ENCODE results near the gene RNF182.
"Not testable (repeated sequence)": the region's sequence is repeated elsewhere in the genome, so short reads cannot be mapped to it uniquely, and the experiment has no call there.

The RNF182 gene

GRCh38 chr6:13916230-13916944 lies 8.4 kb upstream of the RNF182 start:
- no peak for DNase-seq (ENCODE audit: low read depth in 4 of 4, low spot score in 1 of 4)

GRCh38 chr6:13917141-13917540 lies 7.6 kb upstream of the RNF182 start:
- no peak for DNase-seq (ENCODE audit: low read depth in 4 of 4, low spot score in 1 of 4)

- DNase-seq (ENCODE audit: low read depth in 4 of 4, low spot score in 1 of 4) = no peak
These were observed 6.0 kb upstream of the RNF182 start for GRCh38 chr6:13918686-13919250.

DNA sequence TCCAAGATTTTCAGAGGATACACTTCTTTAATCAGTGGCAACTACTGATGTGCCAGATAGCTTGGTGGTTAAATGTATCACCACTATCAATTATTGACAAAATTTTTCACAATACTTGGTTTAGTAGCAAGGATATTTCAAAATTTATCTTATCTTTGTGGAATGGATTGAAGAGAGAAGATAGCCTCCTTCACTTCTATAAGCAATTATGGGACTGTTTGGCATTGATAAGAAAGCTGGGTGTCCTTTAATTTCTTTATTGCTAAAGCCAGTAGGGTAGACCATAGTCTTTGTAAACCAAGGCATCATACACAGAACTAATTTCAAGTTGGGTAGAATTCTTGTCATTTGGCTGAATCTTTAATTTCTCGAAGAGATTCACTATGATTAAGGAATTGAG lies 4.9 kb upstream of the RNF182 start:
- DNase-seq (ENCODE audit: low read depth in 4 of 4, low spot score in 1 of 4) = no peak

- DNase-seq (ENCODE audit: low read depth in 4 of 4, low spot score in 1 of 4) = no peak
These were observed 4.2 kb upstream of the RNF182 start for GRCh38 chr6:13920552-13920951.

DNA sequence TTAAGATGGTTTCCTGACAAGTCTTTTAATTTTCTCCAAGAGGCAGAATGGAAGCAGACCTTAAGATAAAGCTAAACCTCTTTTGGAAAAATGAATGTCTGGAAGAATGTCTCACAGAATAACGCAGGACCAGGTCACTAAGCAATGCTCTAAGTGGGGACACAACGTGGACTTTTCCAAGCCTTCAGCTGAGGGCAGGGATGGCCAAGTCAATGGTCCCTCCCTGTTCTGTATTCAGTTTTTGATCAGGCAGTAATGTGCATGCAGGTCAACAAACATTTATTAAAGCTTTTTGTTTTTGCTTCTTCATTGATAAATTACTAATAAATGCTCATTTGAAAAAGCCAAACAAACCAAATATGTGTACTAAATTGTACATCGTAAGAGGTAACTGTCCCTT lies 2.0 kb upstream of the RNF182 start:
- no peak for DNase-seq (ENCODE audit: low read depth in 4 of 4, low spot score in 1 of 4)

DNA sequence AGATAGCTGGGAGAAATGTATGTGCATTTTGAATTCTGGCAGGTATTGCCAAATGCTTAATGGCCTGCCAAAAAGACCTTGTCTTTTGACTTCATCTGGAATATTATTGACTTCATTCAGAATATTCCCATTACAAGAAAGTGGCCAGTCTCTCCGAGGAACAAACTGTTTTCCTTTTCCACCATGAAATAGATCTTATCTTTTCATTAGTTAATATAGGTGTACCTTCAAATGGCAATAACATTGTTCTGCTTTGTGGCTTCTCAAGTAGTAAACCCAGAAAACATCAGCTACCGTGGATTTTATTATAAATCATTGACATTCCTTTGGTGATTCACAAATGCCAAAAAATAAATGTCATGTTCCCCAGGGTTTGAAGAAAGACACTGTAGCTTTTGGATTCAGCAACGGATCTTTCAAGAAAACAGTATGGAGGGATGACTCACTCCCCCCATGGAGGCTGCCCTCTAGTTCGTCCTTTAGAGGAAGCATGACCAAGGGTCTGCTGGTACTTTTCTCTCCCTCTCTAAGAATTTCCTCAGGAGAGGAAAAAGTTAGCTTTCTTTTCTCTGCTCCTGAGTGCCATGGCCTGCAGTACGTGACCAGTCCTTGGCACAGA lies 1.1 kb upstream of the RNF182 start:
- no peak for DNase-seq (ENCODE audit: low read depth in 4 of 4, low spot score in 1 of 4)

DNA sequence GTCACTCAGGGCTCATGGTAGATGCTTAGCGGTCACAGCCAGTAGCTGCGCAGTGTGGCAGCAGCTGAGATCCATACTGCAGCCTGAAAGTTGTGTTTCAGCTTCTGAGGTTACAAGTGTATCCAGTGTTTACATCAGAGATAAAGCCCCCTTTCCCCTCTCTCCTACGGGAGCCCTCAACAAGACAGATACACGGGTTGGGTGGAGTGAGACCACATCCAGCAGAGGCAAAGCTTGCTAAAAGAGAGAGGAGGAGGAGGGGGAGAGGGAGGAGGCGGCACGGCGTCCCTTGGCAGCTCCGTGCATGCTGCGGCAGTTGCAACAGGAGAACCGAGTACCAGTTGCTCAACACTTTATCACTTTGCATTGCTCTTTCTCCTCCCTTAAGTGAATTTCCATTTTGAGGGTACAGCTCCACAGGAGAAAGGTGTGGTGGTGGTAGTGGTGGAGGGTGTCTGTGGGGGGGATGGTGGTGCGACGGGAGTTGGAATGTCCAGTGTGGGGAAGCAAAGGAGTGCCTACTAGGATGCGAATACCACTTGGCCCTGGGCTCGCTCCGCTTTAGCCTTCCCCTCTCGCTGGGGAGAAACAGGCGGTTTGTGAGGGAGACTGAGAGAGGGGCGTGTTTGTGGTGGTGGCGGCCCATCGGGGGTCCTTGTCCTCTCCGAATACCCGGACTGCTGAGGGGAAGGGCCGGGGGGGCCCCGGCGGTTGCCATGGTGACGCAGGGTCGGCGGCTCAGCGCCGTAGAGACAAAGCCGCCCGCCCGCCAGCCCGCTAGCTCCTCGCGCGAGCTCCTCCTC lies 405 bp upstream of the RNF182 start:
- DNase-seq (ENCODE audit: low read depth in 4 of 4, low spot score in 1 of 4) = peak in 2 of 4 experiments; percentile 9 to 30

DNA sequence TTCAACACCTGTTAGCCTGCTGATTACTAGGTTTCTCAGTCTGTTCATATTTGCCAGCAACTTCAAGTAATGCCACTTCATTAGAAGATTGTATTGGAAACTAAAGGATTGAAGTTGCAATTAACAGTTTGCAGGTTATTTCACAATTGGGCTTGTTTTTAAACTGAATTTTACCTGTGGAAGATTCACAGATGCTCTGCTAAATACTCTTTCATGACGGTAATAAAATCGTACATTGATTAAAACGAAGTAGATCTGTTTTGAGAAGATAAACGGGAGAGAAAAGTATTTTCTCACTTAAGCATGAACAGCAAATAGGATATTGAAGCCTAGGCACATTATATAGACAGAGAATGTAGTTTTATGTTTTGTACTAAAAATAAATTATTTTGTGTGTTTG lies 1.6 kb downstream of the RNF182 start:
- no peak for DNase-seq (ENCODE audit: low read depth in 4 of 4, low spot score in 1 of 4)

- no peak for DNase-seq (ENCODE audit: low read depth in 4 of 4, low spot score in 1 of 4)
These were observed 2.5 kb downstream of the RNF182 start for GRCh38 chr6:13927203-13927602.

DNA sequence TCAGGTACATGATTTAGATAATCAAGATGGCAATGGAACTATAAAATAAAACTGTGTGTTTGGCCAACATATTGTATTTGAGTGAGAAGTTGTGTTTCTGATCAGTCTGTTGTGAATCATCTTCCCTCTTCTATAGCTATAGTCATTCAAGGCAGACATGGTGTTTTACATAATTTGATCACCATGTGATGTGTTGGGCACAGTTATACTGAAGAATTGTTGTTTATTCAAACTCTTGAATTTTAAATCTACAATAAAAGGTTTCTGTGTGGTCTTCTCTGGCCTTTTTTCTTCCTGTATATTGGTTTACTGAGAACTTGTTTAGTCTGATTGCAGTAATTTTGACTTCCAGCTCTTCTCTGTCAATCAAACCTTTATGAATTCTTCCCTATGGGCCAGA lies 4.4 kb downstream of the RNF182 start:
- DNase-seq (ENCODE audit: low read depth in 4 of 4, low spot score in 1 of 4) = no peak

GRCh38 chr6:13931797-13932402 lies 7.1 kb downstream of the RNF182 start:
- DNase-seq (ENCODE audit: low read depth in 4 of 4, low spot score in 1 of 4) = no peak

GRCh38 chr6:13932785-13933184 lies 8.0 kb downstream of the RNF182 start:
- DNase-seq (ENCODE audit: low read depth in 4 of 4, low spot score in 1 of 4) = no peak

DNA sequence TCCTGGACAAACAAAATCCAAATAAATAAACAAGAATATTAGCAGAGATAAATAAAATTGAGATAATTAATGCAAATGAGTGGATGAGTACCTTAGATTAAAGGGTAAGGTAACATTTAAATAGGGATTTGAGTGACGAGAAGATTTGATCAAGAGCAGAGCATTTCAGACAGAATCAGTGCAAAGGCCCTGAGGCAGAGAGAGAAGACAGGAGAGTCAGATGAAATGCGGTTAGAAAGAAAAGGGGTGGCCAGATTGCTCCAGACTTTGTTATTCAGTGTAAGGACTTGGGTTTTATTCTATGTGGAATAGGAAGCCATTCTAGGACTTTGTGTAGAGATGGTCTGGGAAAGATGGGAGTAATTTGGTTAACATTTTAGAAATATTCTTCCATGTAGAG lies 10.0 kb downstream of the RNF182 start:
- no peak for DNase-seq (ENCODE audit: low read depth in 4 of 4, low spot score in 1 of 4)

GRCh38 chr6:13935190-13935880 lies 10.6 kb downstream of the RNF182 start:
- no peak for DNase-seq (ENCODE audit: low read depth in 4 of 4, low spot score in 1 of 4)

- not testable (repeated sequence) for DNase-seq (ENCODE audit: low read depth in 4 of 4, low spot score in 1 of 4)
These were observed 11.1 kb downstream of the RNF182 start for GRCh38 chr6:13935881-13936261.

DNA sequence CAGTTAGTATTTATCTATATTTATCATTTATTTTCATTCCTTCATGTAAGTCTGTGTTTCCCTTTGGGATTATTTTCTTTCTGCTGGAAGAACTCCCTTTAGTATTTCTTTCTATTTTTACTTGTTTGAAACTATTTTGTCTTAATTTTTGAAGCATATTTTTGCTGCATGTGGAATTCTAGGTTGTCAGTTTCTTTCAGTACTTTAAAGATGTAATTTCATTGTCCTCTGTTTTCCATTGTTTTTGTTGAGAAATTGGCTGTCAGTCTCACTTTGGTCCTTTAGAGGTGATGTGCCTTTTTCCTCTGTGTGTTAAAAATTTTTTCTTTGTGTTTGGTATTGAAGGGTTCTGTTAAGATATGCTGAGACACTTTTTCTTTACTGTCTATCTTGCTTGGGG lies 17.1 kb downstream of the RNF182 start:
- no peak for DNase-seq (ENCODE audit: low read depth in 4 of 4, low spot score in 1 of 4)

DNA sequence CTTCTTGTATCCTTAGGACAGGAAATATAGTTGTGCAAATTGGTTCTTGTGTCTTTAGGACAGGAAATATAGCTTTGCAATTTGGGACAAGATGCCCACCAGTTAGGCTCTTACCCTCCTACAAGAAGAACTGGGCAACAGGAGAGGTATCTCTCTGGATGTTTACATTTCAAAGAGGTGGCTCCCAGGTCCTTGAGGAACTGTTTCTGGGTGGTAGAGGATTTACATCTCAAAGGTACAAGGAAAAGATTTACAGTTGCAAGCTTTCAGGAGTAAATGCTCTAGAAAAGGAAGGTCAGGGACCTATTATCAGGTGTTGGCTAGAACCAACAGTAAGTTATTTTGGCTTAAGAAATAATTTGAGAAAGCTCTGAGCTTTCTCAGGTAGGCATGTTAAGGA lies 19.2 kb downstream of the RNF182 start:
- no peak for DNase-seq (ENCODE audit: low read depth in 4 of 4, low spot score in 1 of 4)

- DNase-seq (ENCODE audit: low read depth in 4 of 4, low spot score in 1 of 4) = no peak
These were observed 21.8 kb downstream of the RNF182 start for GRCh38 chr6:13946506-13946905.

- no peak for DNase-seq (ENCODE audit: low read depth in 4 of 4, low spot score in 1 of 4)
These were observed 22.9 kb downstream of the RNF182 start for GRCh38 chr6:13947611-13948178.

DNA sequence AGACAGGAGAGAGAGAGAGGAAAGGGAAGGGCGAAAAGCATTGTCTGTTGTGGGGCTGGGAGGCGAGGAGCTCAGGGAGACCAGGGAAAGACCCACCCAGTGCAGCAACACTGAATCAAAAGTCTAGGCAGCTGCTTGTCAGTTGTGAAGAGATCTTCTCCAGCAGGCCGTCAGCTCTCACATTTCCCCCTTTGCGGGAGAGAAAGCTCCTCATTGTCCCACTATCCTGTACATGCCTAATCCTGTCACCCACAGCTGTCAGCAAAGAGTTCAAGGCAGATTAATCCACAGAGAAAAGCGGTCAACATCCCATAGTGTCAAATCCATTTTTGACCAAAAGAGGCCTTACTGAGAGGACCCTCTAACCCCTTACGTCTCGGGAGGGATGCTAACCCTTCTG lies 27.3 kb downstream of the RNF182 start:
- no peak for DNase-seq (ENCODE audit: low read depth in 4 of 4, low spot score in 1 of 4)
